ENCODE results near the gene CEBPB.
A peak's percentile ranks its signal among the peaks of the same experiment; 100 is the strongest.
"Not testable (repeated sequence)": the region's sequence is repeated elsewhere in the genome, so short reads cannot be mapped to it uniquely, and the experiment has no call there.

CEBPB gene

DNA sequence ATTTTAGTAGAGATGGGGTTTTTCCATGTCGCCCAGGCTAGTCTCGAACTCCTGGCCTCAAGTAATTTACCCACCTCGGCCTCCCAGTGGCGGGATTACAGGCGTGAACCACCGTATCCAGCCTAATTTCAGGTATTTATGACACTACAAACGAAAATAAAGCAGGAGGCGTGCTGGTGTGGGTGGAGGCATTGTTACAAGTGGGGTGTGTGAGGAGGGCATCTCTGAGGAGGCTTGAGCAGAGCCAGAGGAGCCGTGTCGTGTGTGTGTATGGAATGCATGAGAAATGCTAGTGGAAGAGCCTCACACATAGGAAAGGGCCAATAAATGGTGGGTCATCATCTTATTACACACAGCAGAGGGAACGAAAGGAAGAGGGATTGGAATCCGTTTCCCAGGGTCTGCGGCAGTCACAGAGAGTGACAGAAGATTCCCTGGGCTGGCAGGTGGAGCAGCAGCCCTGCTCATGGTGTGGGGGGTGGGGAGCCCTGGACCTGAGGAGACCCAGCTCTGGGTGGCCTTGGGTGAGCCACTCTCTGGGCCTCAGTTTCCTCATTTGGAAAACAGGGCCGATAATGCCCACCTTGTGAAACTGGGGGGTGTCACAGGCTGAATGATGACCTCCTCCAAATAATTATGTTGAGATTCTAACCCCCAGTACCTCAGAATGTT, 19.9 kb upstream of the CEBPB start:
- DNase-seq: no peak

DNA sequence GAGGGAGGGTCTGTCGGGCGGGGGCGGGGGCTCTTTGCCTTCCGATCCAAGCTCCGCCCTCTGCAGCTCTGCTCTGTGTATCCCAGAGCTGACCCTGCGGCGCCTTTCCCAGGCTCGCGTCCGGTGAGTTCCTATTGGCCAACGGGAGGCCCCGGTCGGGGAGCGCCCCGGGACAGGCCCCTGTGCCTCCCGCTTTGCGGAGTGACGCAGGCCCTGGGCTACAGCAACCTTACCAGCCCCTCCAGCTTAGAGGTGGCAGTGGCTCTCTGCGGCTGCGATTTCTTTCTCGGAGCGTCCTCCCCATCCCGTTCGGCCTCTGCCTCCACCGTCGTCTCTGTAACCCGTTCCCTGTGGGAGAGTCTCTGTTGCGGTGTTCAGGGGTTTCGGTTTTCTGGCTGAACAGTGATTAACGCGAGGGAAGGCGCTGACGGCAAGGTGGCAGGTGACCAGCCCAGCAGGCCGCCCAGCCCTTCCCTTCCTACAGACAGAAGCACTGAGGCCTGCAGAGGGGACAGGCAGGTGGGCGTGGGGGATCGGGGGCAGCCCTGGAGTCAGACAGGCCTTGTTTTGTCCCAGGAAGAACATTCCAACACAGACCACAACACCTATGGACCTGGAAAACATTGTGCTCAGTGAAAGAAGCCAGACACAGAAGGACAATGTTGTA, 18.1 kb upstream of the CEBPB start:
- DNase-seq: peak in 2 of 3 experiments; percentile 61 to 72

GRCh38 chr20:50174456-50174855, 16.2 kb upstream of the CEBPB start:
- DNase-seq: no peak

GRCh38 chr20:50175938-50176933, 14.4 kb upstream of the CEBPB start:
- no peak for DNase-seq

DNA sequence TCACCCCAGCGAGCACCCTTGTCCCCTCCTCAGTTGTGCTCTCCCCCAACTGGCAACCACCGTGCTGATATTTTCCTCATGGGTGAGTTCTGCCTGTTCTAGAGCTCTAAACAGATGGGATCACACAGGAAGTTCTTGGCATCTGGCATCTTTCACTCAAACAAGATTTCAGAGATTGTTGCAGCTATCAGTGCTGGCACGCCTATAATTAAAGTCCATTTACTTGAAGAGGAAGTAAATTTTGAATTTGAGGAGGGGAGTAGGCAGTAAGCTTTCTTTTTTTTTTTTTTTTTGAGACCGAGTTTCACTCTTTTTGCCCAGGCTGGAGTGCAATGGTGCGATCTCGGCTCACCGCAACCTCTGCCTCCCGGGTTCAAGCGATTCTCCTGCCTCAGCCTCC, 12.0 kb upstream of the CEBPB start:
- DNase-seq: not testable (repeated sequence)

DNA sequence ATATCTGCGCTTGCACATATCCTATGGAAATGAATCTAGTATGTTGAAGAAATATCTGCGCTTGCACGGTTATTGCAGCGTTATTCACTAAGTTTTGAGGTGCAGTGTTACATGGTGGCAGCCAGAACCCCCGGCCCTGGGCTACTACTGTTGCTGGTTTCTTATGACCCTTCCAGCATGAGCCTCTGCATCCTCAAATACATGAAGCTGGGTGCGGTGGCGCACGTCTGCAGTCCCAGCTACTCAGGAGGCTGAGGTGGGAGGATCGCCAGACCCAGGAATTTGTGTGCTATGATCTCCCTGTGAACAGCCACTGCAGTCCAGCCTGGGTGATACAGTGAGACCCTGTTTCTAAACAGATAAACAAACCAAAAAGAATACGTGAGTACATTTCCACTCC, 9.3 kb upstream of the CEBPB start:
- no peak for DNase-seq

- no peak for DNase-seq
Observed at GRCh38 chr20:50182346-50182745, 8.3 kb upstream of the CEBPB start.

- DNase-seq: no peak
Observed at GRCh38 chr20:50185426-50185825, 5.2 kb upstream of the CEBPB start.

DNA sequence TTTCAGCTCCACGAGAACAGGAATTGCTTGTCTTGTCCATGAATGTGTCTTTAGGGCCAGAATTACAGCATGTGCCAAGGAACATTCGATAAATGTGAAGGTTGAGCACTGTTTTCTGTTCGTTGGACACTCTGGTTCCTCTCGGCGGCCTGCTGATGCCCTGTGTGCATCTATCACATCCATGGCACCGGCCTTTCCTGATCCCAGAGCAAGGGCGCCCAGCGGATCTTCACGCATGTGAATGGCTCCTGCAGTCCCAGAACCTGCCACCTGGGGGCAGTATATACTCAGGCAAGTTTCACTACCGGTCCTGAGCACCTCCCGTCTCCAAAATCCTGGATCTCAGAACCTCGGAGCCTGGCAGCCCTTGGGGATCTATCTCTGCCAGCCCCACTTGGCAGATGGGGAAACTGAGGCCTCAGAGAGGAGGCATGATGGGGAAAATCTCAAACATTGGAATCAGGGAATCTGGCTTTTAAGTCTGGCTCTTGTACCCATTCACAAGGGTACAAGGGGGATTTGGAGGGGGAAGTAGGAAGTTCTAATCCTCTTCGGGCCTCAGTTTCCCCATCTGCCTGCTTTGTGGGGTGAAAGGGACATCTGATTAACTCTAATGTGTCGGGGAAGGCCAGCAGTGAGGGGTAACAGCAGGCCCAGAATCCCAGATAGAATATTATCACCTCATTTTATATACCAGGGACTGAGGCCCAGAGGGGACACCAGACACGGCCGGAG, 4.3 kb upstream of the CEBPB start:
- DNase-seq: peak; percentile 82 to 92 (median 91)

DNA sequence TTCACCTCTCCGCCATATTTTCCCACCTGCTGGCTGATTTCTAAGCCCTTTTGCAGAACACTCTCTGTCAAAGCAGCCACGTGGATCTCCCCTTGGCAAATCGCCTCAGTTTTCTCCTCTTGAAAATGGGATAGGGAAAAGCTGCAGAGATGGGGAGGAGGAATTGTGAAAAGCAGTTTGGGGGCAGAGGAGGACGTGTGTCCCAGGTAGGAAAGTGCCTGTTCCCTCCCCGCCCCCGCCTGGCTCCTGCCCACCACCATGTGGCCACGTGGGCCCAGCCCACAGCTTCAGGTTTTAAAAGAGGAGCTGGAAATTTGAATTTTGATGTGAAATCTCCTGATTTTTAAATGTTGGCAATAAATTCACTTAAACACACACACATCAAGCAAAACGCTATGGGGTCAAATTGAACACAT, 3.6 kb upstream of the CEBPB start:
- no peak for DNase-seq

- DNase-seq: no peak
Observed at GRCh38 chr20:50187403-50188051, 3.1 kb upstream of the CEBPB start.

DNA sequence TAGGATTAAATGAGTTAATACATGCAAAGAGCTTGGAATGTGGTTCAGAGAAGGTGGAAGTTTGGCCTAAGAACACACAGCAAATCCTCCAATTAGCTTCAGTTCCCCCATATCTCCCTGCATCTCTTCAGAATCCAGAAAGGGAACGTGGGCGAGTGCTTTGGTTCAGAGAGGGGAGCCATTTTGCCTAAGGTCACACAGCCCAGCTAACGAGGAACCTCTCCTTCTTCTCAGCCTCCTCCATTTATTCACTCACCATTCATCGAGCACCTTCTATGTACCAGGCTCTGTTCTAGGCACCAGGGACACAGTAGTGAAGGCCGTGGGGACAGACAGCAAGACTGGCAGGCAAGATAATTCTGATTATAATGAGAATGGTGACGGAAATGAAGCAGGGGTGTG, 2.3 kb upstream of the CEBPB start:
- no peak for DNase-seq

DNA sequence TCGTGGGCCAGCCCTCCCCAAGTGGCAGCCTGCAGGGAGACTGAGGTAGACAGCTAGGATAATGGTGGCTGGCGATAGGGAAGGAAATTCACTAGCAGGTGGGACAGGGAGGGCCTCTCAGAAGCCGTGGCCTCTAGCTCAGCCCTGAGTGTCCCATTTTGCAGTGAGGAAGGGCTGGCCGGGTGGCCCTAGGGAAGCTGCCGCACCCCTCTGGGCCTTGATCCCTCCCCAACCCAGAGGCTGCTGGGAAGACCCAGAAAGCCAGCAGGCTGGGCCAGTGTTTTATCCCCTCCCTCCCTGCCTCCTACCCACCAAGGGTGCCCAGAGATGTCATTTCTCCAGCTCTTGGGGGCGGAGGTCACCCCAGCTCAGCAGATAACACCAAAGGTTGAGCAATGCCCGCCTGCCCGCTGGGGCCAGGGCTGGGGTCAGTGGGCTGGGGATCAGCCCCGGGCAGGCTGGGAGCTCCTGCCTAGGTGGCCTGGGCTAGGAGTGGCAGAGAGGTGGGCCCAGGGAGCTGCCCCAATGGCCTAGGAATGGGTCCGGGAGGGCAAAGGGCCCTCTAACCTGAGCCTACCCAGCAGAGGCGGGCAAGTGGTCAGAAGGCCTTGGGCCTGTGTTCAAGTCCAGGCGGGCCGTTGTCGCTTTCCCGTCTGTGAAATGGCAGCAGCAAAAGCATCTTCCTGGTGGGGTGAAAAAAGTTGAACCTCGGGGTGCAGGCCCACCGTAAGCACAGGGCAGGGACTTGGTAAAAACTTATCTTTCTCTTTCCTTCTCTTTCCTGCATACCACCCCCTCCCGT, 1.6 kb upstream of the CEBPB start:
- no peak for DNase-seq

DNA sequence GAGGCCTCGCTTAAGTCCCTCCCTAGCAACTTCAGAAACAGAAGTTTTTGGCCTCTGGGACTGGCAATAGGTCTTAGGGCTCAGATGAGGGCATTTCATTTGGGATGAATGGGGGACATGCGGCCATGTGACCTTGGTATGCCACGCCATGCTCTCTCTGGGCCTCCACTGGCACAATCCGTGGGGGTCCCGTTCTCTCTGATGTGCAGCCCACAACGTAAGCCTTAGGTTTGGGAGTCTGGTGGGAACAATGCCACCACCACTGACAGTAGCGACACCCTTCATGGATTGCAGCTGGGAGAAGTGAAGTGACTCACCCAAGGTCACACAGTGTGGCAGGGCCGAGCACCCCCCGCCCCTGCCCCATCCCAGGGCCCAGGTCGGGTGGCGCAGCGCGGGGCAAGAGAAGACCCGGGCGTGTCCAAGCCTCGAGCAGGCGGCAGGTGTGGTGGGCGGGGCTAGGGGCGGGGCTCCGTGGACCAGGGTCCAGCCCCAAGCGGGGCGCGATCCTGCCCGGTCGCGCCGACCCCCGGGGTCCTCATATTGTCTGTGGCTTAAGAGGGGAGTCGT, 864 bp upstream of the CEBPB start:
- DNase-seq: peak in 2 of 3 experiments; percentile 24 to 63

- peak; percentile 46 to 84 (median 73) for DNase-seq
Observed at GRCh38 chr20:50191065-50191543, 474 bp downstream of the CEBPB start.

DNA sequence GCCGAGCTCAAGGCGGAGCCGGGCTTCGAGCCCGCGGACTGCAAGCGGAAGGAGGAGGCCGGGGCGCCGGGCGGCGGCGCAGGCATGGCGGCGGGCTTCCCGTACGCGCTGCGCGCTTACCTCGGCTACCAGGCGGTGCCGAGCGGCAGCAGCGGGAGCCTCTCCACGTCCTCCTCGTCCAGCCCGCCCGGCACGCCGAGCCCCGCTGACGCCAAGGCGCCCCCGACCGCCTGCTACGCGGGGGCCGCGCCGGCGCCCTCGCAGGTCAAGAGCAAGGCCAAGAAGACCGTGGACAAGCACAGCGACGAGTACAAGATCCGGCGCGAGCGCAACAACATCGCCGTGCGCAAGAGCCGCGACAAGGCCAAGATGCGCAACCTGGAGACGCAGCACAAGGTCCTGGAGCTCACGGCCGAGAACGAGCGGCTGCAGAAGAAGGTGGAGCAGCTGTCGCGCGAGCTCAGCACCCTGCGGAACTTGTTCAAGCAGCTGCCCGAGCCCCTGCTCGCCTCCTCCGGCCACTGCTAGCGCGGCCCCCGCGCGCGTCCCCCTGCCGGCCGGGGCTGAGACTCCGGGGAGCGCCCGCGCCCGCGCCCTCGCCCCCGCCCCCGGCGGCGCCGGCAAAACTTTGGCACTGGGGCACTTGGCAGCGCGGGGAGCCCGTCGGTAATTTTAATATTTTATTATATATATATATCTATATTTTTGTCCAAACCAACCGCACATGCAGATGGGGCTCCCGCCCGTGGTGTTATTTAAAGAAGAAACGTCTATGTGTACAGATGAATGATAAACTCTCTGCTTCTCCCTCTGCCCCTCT, 1.1 kb downstream of the CEBPB start:
- DNase-seq: peak; percentile 46 to 85 (median 84)

- peak; percentile 67 to 87 (median 81) for DNase-seq
Observed at GRCh38 chr20:50192364-50193198, 2.0 kb downstream of the CEBPB start.

DNA sequence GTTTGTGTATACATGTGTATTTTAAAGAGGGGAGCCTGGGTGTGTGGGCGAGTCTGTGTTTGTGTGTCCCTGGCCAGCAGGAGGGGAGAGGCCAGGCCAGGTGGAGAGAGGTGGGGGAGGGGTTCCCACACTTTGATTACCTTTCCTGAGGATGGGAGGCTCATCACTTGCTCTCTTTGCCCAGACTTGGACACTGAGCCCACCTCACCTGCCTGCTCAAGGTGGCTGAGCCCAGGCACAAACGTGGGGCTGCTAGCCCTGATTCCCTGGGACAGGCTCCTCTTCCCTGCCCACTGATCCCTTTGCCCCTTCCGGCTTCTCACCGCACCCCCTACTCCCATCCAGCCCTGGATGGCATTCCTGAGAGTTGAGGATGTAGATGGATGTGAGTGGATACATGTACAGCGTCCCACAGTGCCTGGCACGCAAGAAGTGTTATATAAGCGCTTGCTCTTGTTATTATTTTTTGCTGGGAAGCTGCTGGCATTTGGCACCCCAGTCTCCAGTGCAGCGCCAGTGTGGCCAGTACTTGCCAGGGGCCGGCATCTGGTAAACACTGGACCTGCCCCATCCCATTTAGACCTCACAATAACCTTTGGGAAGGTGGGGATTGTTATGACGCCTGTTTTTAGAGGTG, 2.7 kb downstream of the CEBPB start:
- DNase-seq: peak in 2 of 3 experiments; percentile 44 to 48

Measured in NCI-H1417 (cell line).